Glutamatergic neuron (in vitro differentiated cells): ENCODE measurements around the gene COQ2. TPM values are rescaled to one million over a fixed set of nuclear protein-coding genes. Genes with fewer than 3 reads are reported as not detected.

ENCODE experiments used
- DNase-seq: peaks from one replicate; pipeline ENCODE4 v3.0.0; 2022
- H3K27ac Mint-ChIP-seq: one replicate; pipeline ENCODE4 v1.8.0; 2020; ENCODE audit warnings: mild to moderate bottlenecking, mixed read lengths, inconsistent platforms; ENCODE audit not compliant: unreplicated experiment
- H3K27me3 Mint-ChIP-seq: one replicate; pipeline ENCODE4 v1.8.0; 2020; ENCODE audit warnings: mild to moderate bottlenecking, moderate library complexity, mixed read lengths, inconsistent platforms; ENCODE audit not compliant: unreplicated experiment
- H3K36me3 Mint-ChIP-seq: one replicate; pipeline ENCODE4 v1.8.0; 2020; ENCODE audit warnings: mild to moderate bottlenecking, mixed read lengths, inconsistent platforms; ENCODE audit not compliant: unreplicated experiment
- H3K4me1 Mint-ChIP-seq: one replicate; pipeline ENCODE4 v1.8.0; 2020; ENCODE audit warnings: mild to moderate bottlenecking, low read depth, mixed read lengths, inconsistent platforms; ENCODE audit not compliant: unreplicated experiment
- H3K4me3 Mint-ChIP-seq: one replicate; pipeline ENCODE4 v1.8.0; 2020; ENCODE audit warnings: mild to moderate bottlenecking, mixed read lengths, inconsistent platforms; ENCODE audit not compliant: unreplicated experiment
- H3K9me3 Mint-ChIP-seq: one replicate; pipeline ENCODE4 v1.8.0; 2020; ENCODE audit warnings: mild to moderate bottlenecking, moderate library complexity, mixed read lengths, inconsistent platforms; ENCODE audit not compliant: unreplicated experiment
- total RNA-seq: library from RNA; stranded (reverse); fragmentation: NEBNext Ultra II Directional; extraction: Animal tissue kit (Norgen Biotek cat#: 25700); gene quantifications from one replicate; pipeline ENCODE4 v1.2.1, GENCODE V29; 2021; ENCODE audit not compliant: unreplicated experiment
- TF ChIP-seq, protein P1 (sequence below): fragments of 200-600 bp; sonication (generic); IDR thresholded peaks from one replicate; pipeline ENCODE4 v1.5.0; 2021; ENCODE audit not compliant: partially characterized antibody, unreplicated experiment

The COQ2 gene
- total RNA-seq, 1 donor from 2014 or later, result 5.3 TPM

DNA sequence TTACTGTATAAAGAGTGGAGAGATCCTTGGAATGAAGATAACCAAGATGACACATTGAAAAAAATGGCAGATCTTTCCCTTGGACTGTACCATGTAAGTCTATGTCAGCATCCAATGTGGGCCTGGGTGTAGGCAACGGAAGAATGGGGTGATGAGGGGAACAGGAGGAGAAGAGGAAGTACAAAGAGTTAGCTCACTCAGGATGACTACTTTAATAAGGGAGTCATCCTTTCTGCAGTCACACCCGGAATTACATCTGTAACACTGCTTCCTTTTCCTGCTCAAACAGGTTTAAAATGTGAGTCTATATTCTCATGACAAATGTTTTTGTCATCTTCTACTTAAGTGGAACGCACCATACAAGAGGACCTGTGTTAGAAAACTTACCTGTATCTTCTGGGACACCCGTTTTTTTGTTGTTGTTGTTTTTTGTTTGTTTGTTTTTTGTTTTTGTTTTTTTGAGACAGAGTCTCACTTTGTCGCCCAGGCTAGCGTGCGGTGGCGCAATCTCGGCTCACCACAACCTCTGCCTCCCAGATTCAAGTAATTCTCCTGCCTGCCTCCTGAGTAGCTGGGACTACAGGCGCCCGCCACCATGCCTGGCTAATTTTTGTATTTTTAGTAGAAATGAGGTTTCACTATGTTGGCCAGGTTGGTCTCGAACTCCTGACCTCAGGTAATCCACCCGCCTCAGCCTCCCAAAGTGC is 32.0 kb upstream of the COQ2 start:
- Mint-ChIP-seq H3K4me3 (no peak overlapping the region), H3K36me3 (no peaks in the 10 kb centered on the region), H3K27ac (no peak overlapping the region), H3K9me3 (no peaks in the 10 kb centered on the region), H3K27me3 (no peaks in the 10 kb centered on the region), H3K4me1 (no peaks in the 10 kb centered on the region)
- no peak for DNase-seq
- TF ChIP-seq, protein P1, sequence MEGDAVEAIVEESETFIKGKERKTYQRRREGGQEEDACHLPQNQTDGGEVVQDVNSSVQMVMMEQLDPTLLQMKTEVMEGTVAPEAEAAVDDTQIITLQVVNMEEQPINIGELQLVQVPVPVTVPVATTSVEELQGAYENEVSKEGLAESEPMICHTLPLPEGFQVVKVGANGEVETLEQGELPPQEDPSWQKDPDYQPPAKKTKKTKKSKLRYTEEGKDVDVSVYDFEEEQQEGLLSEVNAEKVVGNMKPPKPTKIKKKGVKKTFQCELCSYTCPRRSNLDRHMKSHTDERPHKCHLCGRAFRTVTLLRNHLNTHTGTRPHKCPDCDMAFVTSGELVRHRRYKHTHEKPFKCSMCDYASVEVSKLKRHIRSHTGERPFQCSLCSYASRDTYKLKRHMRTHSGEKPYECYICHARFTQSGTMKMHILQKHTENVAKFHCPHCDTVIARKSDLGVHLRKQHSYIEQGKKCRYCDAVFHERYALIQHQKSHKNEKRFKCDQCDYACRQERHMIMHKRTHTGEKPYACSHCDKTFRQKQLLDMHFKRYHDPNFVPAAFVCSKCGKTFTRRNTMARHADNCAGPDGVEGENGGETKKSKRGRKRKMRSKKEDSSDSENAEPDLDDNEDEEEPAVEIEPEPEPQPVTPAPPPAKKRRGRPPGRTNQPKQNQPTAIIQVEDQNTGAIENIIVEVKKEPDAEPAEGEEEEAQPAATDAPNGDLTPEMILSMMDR, result no peak

DNA sequence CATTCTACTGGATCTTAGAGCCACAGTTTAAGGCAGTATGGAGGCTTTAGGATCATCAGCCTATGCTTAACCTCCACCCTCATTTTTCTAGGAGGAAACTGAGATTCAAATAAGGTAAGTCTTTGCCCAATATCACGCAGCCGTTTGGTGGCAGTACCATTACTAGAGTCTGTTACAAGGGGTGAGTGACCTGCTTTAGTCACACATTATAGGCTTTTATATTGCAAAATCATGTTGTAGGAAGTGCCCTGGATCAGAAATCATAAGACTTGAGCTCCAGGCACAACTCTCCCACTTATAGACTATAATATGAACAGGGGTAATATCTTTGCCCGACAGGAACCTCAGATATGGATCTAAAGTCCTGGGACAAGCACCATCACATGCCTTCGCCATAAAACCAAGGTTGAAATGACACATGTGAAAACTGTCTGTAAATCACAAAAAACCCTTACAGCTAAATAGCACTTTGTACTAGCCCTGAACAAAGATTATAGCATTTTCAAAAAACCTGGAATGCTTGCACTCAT is 30.8 kb upstream of the COQ2 start:
- no peaks in the 10 kb centered on the region for H3K27me3 Mint-ChIP-seq
- H3K36me3 Mint-ChIP-seq, result no peaks in the 10 kb centered on the region
- H3K4me1 Mint-ChIP-seq, result no peaks in the 10 kb centered on the region
- no peak overlapping the region for H3K27ac Mint-ChIP-seq
- TF ChIP-seq, protein P1, result no peak
- H3K9me3 Mint-ChIP-seq, result no peaks in the 10 kb centered on the region
- DNase-seq, result no peak
- H3K4me3 Mint-ChIP-seq, result no peak overlapping the region

DNA sequence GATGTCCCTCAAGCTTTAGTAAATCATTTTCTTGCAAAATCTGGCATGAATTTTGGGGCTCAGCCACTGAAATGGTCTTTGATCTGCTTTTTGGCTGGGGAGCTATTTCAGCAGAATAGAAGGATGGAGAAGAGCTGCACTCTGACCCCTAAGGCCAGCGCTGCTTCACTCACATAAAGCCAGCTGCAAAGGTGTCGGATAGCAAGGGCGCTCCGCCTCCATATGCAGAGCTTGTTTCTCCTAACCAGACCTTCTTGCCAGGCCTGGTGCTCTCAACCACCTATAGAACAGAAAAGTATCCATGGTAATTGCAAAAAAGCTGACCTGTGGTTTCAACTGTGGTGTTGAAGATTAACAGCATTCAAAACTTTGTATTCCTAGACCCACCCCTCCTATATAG is 24.1 kb upstream of the COQ2 start:
- Mint-ChIP-seq H3K4me1 (no peaks in the 10 kb centered on the region), H3K9me3 (no peaks in the 10 kb centered on the region), H3K27ac (no peak overlapping the region), H3K27me3 (no peaks in the 10 kb centered on the region), H3K36me3 (no peaks in the 10 kb centered on the region), H3K4me3 (no peak overlapping the region)
- TF ChIP-seq, protein P1, result no peak
- no peak for DNase-seq

DNA sequence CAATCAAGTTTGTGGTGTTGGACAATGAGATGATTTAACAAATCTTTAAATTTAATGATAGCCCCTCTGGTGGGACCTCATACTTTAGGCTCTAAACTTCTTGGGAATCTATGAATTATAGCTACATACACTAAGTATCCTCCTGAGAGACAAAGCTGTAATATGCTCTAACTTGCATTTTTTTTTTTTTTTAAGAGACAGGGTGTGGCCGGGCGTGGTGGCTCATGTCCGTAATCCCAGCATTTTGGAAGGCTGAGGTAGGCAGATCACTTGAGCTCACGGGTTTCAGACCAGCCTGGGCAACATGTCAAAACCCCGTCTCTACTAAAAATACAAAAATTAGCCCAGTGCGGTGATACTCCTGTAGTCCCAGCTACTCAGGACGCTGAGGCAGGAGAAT is 23.3 kb upstream of the COQ2 start:
- H3K4me3 Mint-ChIP-seq, result no peak overlapping the region
- no peak overlapping the region for H3K27ac Mint-ChIP-seq
- no peaks in the 10 kb centered on the region for H3K27me3 Mint-ChIP-seq
- TF ChIP-seq, protein P1, result no peak
- H3K36me3 Mint-ChIP-seq, result no peaks in the 10 kb centered on the region
- no peak for DNase-seq
- no peaks in the 10 kb centered on the region for H3K9me3 Mint-ChIP-seq
- H3K4me1 Mint-ChIP-seq, result no peaks in the 10 kb centered on the region

DNA sequence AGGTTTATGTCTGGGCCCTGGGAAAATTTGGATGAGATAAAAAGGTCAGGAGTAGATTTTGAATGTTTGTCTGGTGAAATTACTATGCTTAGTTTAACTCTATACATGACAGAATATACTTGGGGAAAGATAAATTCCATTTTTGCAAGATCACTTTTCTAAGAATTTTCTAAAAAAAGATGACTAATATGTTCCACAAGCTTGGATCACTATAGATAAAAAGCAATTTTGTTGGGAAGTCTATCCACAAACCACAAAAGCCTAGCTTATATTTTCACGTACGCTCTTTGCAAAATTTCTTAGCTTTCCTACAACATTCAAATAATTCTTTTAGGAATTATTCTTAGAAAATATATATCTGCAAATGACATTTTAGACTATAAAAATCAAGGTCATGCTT is 20.6 kb upstream of the COQ2 start:
- H3K27me3 Mint-ChIP-seq, result no peaks in the 10 kb centered on the region
- no peak overlapping the region for H3K4me3 Mint-ChIP-seq

More for the DNA sequence above, 20.6 kb upstream of the COQ2 start:
- Mint-ChIP-seq H3K27ac (no peak overlapping the region), H3K9me3 (no peaks in the 10 kb centered on the region), H3K4me1 (no peaks in the 10 kb centered on the region), H3K36me3 (no peaks in the 10 kb centered on the region)
- no peak for DNase-seq
- TF ChIP-seq, protein P1, result no peak
